Natural killer cell treated with Interleukin-12 subunit alpha and Interleukin-12 subunit beta and Interleukin-15 and Interleukin-18, amount 100 ng/mL, for 72 hours (primary cell): Measurements from ENCODE around the gene CHD6. TPM values are rescaled to one million over a fixed set of nuclear protein-coding genes. Genes with fewer than 3 reads are reported as not detected.

Experiments
- ATAC-seq, 2 donors: fragments of 150-1000 bp; cut with Tn5 transposase in 1 of 2; sonication (Bioruptor Pico), chemical (Tn5 transposase) in 1 of 2; 2 replicates each; pipeline ENCODE4 v1.10.0; 2021
- DNase-seq: peaks from one replicate; pipeline ENCODE4 v3.0.0; 2022; ENCODE audit warnings: low spot score
- H3K27ac Mint-ChIP-seq, 2 donors: 1 replicate in 1 of 2; 2 replicates in 1 of 2; pipeline ENCODE4 v1.8.0; 2022; ENCODE audit warnings: mixed read lengths in 2 of 2, mild to moderate bottlenecking in 1 of 2, moderate library complexity in 1 of 2
- H3K27me3 Mint-ChIP-seq, 2 donors: 1 replicate in 1 of 2; 2 replicates in 1 of 2; pipeline ENCODE4 v1.8.0; 2022; ENCODE audit warnings: mixed read lengths in 2 of 2
- H3K36me3 Mint-ChIP-seq: one replicate; pipeline ENCODE4 v1.8.0; 2022; ENCODE audit warnings: mixed read lengths
- H3K4me1 Mint-ChIP-seq, 2 donors: 1 replicate in 1 of 2; 2 replicates in 1 of 2; pipeline ENCODE4 v1.8.0; 2022; ENCODE audit warnings: low read depth in 2 of 2, mixed read lengths in 2 of 2, mild to moderate bottlenecking in 1 of 2
- H3K4me3 Mint-ChIP-seq: one replicate; pipeline ENCODE4 v1.8.0; 2022; ENCODE audit warnings: mixed read lengths
- H3K9me3 Mint-ChIP-seq: 2 replicates; pipeline ENCODE4 v1.8.0; 2022; ENCODE audit warnings: mixed read lengths
- total RNA-seq, 2 donors: library from RNA; stranded (reverse); gene quantifications; one replicate each; pipeline ENCODE4 v1.2.3, GENCODE V29; 2022

CHD6 gene
- total RNA-seq, 2 donors from 2014 or later: 27.8 to 33.0 TPM

- no peak for DNase-seq
Observed at GRCh38 chr20:41566896-41567527, 51.2 kb downstream of the CHD6 start.

GRCh38 chr20:41563087-41563486 lies 55.1 kb downstream of the CHD6 start:
- H3K36me3 Mint-ChIP-seq: no peaks in the 10 kb centered on the region
- H3K27ac Mint-ChIP-seq: no peak overlapping the region
- H3K4me1 Mint-ChIP-seq: peaks cover 42 to 58% of the 10 kb centered on the region in 2 donors
- no peak for ATAC-seq
- no peaks in the 10 kb centered on the region for H3K27me3 Mint-ChIP-seq
- no peak overlapping the region for H3K4me3 Mint-ChIP-seq
- no peaks in the 10 kb centered on the region for H3K9me3 Mint-ChIP-seq
- DNase-seq: no peak

More at GRCh38 chr20:41566896-41567527, 51.2 kb downstream of the CHD6 start:
- Mint-ChIP-seq H3K4me3 (no peak overlapping the region), H3K4me1 (peaks cover 32 to 36% of the 10 kb centered on the region in 2 donors), H3K36me3 (no peaks in the 10 kb centered on the region), H3K27ac (no peak overlapping the region), H3K9me3 (no peaks in the 10 kb centered on the region), H3K27me3 (no peaks in the 10 kb centered on the region)
- no peak for ATAC-seq

GRCh38 chr20:41560970-41561369 lies 57.2 kb downstream of the CHD6 start:
- Mint-ChIP-seq H3K9me3 (no peaks in the 10 kb centered on the region), H3K4me1 (peaks cover 38 to 49% of the 10 kb centered on the region in 2 donors), H3K27ac (peak overlapping the region in 1 of 2 donors; percentile 30), H3K4me3 (no peak overlapping the region), H3K36me3 (no peaks in the 10 kb centered on the region), H3K27me3 (no peaks in the 10 kb centered on the region)
- DNase-seq (no peak), ATAC-seq (no peak)

GRCh38 chr20:41559658-41560057 lies 58.5 kb downstream of the CHD6 start:
- DNase-seq (no peak), ATAC-seq (no peak)
- Mint-ChIP-seq H3K4me1 (peaks cover 32 to 46% of the 10 kb centered on the region in 2 donors), H3K27me3 (no peaks in the 10 kb centered on the region), H3K9me3 (no peaks in the 10 kb centered on the region), H3K36me3 (no peaks in the 10 kb centered on the region), H3K4me3 (no peak overlapping the region), H3K27ac (no peak overlapping the region)

GRCh38 chr20:41553142-41553879 lies 64.9 kb downstream of the CHD6 start:
- H3K4me1 Mint-ChIP-seq: peaks cover 12 to 19% of the 10 kb centered on the region in 2 donors
- DNase-seq (no peak), ATAC-seq (no peak)
- no peaks in the 10 kb centered on the region for H3K27me3 Mint-ChIP-seq
- H3K36me3 Mint-ChIP-seq: peaks cover 9% of the 10 kb centered on the region
- no peak overlapping the region for H3K4me3 Mint-ChIP-seq
- H3K9me3 Mint-ChIP-seq: no peaks in the 10 kb centered on the region
- H3K27ac Mint-ChIP-seq: no peak overlapping the region

- no peaks in the 10 kb centered on the region for H3K9me3 Mint-ChIP-seq
- no peak overlapping the region for H3K4me3 Mint-ChIP-seq
- H3K36me3 Mint-ChIP-seq: peaks cover 9% of the 10 kb centered on the region
- peaks cover 10 to 20% of the 10 kb centered on the region in 2 donors for H3K4me1 Mint-ChIP-seq
- no peaks in the 10 kb centered on the region for H3K27me3 Mint-ChIP-seq
- ATAC-seq (no peak), DNase-seq (no peak)
- H3K27ac Mint-ChIP-seq: peak overlapping the region in 1 of 2 donors; percentile 16
Observed at GRCh38 chr20:41552295-41553068, 65.7 kb downstream of the CHD6 start.

- H3K4me1 Mint-ChIP-seq: peaks cover 10 to 24% of the 10 kb centered on the region in 2 donors
- no peak overlapping the region for H3K4me3 Mint-ChIP-seq
- no peak for DNase-seq
- no peak overlapping the region for H3K27ac Mint-ChIP-seq
- no peaks in the 10 kb centered on the region for H3K9me3 Mint-ChIP-seq
- H3K36me3 Mint-ChIP-seq: peaks cover 9% of the 10 kb centered on the region
- ATAC-seq: no peak
- H3K27me3 Mint-ChIP-seq: no peaks in the 10 kb centered on the region
Observed at GRCh38 chr20:41551011-41551705, 67.0 kb downstream of the CHD6 start.

GRCh38 chr20:41547221-41547620 lies 71.0 kb downstream of the CHD6 start:
- Mint-ChIP-seq H3K36me3 (peaks cover 9% of the 10 kb centered on the region), H3K4me3 (no peak overlapping the region), H3K4me1 (peaks cover 7 to 17% of the 10 kb centered on the region in 2 donors), H3K27me3 (no peaks in the 10 kb centered on the region), H3K9me3 (no peaks in the 10 kb centered on the region), H3K27ac (no peak overlapping the region)
- ATAC-seq: no peak
- no peak for DNase-seq

GRCh38 chr20:41546535-41546934 lies 71.6 kb downstream of the CHD6 start:
- DNase-seq (no peak), ATAC-seq (no peak)
- no peaks in the 10 kb centered on the region for H3K9me3 Mint-ChIP-seq
- no peak overlapping the region for H3K4me3 Mint-ChIP-seq
- peaks cover 9% of the 10 kb centered on the region for H3K36me3 Mint-ChIP-seq
- no peak overlapping the region for H3K27ac Mint-ChIP-seq
- no peaks in the 10 kb centered on the region for H3K27me3 Mint-ChIP-seq
- peaks cover 7 to 14% of the 10 kb centered on the region in 2 donors for H3K4me1 Mint-ChIP-seq

GRCh38 chr20:41544472-41544871 lies 73.7 kb downstream of the CHD6 start:
- Mint-ChIP-seq H3K27me3 (no peaks in the 10 kb centered on the region), H3K9me3 (no peaks in the 10 kb centered on the region), H3K4me1 (peaks cover 7 to 15% of the 10 kb centered on the region in 2 donors)

GRCh38 chr20:41540918-41541317 lies 77.3 kb downstream of the CHD6 start:
- Mint-ChIP-seq H3K27me3 (no peaks in the 10 kb centered on the region), H3K9me3 (no peaks in the 10 kb centered on the region), H3K4me3 (no peak overlapping the region), H3K27ac (no peak overlapping the region), H3K36me3 (peaks cover 13% of the 10 kb centered on the region), H3K4me1 (peaks cover 5 to 11% of the 10 kb centered on the region in 2 donors)
- DNase-seq: no peak
- no peak for ATAC-seq

More at GRCh38 chr20:41544472-41544871, 73.7 kb downstream of the CHD6 start:
- Mint-ChIP-seq H3K4me3 (no peak overlapping the region), H3K27ac (no peak overlapping the region), H3K36me3 (no peaks in the 10 kb centered on the region)
- ATAC-seq: no peak
- DNase-seq: no peak

GRCh38 chr20:41540459-41540858 lies 77.7 kb downstream of the CHD6 start:
- Mint-ChIP-seq H3K27ac (no peak overlapping the region), H3K27me3 (no peaks in the 10 kb centered on the region), H3K9me3 (no peaks in the 10 kb centered on the region), H3K4me1 (peaks cover under 1 to 8% of the 10 kb centered on the region in 2 donors), H3K4me3 (no peak overlapping the region), H3K36me3 (peaks cover 13% of the 10 kb centered on the region)
- DNase-seq (no peak), ATAC-seq (no peak)

GRCh38 chr20:41538810-41539596 lies 79.2 kb downstream of the CHD6 start:
- Mint-ChIP-seq H3K27me3 (no peaks in the 10 kb centered on the region), H3K36me3 (peaks cover 13% of the 10 kb centered on the region), H3K4me1 (peaks cover 0 to 13% of the 10 kb centered on the region in 2 donors), H3K9me3 (no peaks in the 10 kb centered on the region), H3K4me3 (no peak overlapping the region), H3K27ac (no peak overlapping the region)
- ATAC-seq (no peak), DNase-seq (no peak)
